GM19324 (cell line): Measurements from ENCODE around the gene TRANK1.
"Not testable (repeated sequence)": the region's sequence is repeated elsewhere in the genome, so short reads cannot be mapped to it uniquely, and the experiment has no call there.

Experiments used
- ATAC-seq: cut with Tn5 transposase; IDR thresholded peaks from one replicate; pipeline ENCODE4 v1.9.1; 2021; ENCODE audit warnings: mild to moderate bottlenecking, moderate library complexity; ENCODE audit not compliant: unreplicated experiment, low FRiP score

Gene TRANK1

DNA sequence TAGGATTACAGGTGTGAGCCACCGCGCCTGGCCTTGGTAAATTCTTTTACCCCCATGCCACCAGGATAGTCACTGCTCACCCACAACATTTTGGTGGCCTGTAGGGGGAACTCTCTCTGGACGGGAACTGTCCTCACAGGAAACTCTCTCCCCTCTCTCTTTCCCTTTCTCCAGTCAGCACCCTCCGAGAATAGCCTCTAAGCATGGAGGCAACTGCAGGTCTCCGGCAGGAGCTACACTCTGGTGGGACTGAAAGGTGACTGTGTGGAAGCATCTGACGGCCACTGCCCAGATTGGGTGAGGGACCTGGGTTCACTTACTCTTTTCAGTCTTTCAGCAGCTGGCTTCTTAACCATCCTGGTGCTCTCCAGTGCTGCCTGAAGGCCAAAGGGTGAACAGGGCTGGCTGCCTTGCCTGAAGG lies 21.3 kb downstream of the TRANK1 start:
- no peak for ATAC-seq

DNA sequence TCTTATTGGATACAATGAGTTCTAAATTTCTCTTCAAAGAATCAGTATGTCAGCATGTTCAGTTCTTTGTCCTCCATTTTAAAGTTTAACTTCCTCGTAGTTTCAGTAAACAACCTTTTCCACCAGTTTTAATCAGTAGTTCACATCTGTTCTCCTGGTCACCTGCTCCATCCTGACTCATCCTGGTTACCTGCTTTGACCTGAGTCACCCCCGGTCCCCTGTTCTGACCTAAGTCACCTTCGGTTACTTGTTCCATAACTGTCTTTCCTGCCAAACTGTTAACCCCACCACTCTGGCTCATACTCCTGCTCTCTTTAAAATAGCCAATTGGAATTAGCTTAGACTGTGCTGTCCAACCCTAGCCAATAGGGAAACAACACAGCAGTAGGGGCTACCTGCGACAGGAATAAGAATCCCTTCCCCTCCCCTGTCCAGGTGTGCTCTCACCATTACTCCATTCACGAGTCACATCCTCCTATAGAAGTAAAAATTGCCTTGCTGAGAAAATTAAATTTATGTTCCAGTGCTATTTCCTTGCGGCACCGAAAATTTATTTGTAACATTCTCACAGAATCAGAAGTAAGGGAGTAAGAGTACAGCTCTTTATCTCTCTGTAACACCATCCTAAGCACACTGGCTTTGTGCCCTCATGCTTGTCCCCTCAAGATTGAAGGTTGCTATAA lies 23.8 kb downstream of the TRANK1 start:
- ATAC-seq: no peak

DNA sequence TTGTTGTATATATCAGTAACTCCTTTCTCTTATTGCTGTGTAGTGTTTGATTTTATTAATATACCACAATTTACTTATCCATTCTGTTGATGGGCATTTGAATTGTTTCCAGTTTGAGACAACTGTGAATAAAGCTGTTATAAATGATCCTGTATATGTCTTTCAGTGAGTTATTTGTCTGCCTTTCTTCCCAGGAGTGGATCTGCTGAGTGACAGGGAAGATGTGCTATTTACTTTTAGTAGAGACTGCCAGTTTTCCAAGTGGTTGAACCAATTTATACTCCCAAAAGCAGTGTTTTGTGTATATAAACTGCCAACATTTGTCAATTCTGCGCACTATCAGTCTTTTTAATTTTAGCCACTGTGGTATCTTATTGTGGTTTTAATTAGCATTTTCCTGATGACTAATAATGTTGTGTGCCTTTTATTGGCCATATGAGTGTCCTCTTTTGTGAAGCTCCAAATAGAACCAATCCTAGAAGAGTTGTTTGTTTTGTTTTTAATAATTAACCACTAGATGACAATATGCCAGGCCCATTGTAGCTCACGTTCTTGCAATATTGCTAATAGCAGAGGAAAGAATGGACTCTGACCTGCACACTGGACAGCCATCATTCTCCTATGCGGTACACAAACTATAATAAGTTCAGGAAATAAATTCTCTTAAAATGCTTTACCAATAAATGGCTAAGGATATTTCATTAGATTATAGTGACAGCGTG lies 25.3 kb downstream of the TRANK1 start:
- no peak for ATAC-seq

DNA sequence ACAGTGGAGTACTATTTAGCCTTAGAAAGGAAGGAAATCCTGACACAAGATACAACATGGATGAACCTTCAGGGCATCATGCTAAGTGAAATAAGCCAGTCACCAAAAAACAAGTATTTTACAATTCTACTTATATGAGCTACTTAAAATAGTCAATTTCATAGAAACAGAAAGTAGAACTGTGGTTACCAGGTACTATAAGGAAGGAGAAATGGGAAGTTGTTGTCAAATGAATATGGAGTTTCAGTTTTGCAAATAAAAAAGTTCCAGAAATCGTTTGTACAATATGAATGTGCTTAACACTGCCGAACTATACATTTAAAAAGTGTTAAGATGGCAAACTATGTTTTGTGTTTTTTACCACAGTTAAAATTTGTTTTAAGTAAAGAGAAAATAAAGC lies 26.8 kb downstream of the TRANK1 start:
- ATAC-seq: peak; percentile 76

DNA sequence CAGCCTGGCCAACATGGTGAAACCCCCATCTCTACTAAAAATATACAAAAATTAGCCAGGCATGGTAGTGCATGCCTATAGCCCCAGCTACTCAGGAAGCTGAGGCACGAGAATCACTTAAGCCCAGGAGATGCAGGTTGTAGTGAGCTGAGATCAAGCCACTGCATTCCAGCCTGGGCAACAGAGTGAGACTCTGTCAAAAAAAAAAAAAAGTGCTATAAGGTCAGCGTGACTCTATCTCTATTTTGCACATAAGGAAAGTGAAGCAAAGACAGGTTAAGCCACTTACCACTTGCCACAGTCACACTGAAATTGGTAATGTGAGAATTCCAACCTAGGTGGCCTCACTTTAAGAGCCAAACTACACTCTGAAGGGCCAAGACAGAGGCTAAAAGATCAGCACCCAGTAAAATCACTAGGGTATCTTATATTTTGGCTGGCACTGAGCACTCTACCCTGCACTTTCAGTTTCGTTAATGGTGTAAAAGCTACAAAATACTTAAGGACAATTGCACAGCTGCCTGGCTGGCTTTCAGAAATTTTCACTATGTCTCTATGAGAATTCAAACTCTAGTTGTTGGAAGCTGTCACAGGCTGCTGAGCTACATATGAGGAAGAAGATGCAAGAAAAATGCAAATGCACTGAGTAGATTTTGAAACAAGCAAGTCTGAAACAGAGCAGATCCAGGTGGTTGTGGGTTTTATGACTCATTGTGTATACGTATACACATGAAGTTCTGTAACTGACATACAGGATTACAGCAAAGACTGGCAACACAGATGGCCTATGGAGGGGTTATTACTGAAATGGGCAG lies 32.7 kb downstream of the TRANK1 start:
- peak; percentile 95 for ATAC-seq

DNA sequence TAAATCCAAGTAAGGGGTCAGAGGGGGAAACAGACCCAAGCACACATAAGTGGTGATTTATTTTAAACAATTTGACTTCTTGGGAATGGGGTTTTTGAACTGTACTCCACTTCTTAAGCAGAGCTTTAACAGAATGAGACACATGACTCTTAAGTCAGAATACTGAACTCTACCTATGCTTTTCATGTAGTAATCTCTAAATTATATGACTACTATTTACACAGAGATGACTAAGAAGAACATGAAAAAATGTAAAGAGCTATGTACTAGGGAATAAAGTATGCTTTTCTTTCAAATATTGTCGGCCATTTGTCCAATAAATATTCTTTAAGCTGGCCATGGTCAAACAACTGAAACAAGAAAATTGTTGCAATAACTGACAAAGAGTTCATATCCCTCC lies 35.2 kb downstream of the TRANK1 start:
- no peak for ATAC-seq

DNA sequence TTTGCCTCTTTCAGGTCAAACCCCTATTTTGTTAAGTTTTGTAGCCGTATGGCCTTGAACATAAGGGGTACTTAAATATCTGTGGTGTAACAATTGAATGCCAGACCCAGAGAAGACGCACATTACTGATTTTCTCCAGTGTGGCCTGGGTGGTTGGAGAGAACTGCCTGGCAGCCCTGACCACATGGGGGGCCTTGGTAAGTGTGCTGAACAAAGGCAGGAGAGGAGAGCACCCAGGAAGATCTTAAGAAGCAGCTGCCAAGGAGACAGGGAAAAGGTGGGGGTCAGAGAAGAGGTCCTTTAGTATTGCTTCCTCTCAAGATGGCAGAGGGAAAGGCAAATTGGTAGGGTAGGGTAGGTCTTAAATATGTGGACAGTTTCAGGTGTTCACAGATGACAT lies 35.7 kb downstream of the TRANK1 start:
- no peak for ATAC-seq

DNA sequence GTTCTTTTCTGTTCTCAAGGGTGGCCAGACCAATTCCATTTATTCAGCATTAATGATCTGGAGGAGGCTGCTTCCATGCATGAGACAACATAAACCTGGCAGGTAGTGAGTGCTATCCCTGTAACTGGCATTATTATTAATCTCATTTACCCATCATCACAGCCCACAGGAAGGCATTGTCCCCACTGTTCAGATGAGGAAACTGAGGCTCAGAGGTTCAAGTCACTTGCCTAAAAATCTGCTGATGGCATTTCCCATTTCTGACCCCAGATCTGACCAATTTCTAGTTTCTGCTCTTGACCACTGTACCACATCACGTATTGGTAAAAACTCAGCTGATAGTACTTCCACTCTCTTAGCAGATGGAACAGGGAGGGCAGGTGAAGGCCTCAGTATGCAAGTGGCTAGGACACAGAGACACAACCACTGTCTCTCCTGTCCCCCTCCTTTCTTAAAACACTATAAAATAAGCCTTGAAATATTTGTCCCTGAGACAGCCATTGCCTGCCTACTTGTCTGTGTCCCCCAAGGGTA lies 36.1 kb downstream of the TRANK1 start:
- no peak for ATAC-seq

DNA sequence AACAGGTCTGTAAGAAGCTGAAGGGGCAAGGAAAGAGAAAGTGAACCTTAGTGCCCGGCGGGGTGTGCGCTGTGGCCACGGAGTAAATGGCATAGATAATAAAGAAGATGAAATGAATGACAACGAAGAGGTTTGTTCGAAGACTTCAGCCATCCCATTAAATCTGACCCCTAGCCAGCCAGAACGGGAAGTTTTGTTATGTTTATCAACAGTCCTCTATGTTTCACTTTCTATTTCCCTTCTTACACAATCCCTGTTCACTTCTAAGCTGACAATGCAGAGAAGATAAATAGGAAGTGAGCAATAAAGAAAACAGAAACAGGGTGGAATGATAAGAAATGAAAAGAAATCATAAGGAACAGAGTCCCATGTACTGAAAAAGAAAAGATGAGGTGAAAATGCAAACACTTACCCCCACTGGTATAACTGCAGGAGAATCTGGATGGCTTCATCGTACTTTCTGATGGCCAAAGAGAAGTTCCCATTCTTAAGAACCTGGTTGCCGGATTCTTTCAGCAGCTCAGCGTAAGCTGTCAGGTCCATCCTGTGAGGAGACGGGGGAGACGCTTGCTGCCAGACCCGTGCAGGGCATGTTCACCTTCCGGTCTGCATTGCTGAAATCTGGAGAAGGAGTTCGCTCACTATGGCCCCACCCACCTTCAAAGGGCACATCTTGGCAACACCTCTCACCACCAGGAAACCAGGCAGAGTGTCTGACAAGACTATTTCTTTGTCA lies 36.8 kb downstream of the TRANK1 start:
- peak; percentile 40 for ATAC-seq

DNA sequence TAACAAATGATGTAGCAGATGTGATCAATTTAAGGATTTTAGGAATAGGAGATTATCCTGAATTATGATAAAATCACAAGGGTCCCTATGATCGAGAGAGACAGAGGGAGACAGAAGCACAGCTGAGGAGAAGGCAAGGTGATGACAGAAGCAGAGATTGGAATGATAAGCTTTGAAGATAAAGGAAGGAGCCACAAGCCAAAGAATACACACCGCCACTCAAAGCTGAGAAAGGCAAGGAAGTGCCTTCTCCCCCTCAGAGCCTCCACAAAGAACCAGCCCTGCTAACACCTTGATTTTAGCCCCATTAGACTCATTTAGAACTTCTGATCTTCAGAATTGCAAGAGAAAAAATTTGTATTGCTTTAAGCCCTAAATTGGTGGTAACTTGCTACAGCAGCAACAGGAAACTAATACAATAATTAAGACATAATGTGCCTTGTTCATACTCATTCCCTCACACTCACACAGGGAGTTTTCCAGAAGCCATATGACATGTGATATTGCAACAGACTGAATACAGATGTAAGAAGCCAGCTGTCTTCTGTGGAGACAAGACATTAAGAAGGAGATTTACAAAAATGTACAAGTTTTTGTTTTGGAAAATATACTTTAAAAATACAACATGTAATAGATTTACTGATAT lies 38.2 kb downstream of the TRANK1 start:
- no peak for ATAC-seq

DNA sequence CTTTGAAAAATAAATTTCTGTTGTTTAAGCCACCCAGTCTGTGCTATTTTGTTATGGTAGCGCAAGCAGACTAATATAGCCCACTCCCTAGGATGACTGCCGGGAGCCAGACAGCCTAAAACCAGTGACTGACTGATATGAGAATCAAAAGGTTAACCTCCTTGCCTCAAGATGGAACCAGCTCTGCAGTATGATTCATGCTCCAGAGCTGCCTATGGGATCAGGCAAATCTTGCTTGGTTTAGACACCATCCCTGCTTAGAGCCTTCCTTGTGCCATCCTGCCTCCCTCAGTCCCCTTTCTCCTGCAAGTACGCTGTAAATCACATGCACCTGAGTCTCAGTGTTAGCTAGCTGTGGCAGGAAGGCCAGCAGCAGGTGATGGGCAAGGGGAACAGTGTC lies 39.3 kb downstream of the TRANK1 start:
- ATAC-seq: no peak

DNA sequence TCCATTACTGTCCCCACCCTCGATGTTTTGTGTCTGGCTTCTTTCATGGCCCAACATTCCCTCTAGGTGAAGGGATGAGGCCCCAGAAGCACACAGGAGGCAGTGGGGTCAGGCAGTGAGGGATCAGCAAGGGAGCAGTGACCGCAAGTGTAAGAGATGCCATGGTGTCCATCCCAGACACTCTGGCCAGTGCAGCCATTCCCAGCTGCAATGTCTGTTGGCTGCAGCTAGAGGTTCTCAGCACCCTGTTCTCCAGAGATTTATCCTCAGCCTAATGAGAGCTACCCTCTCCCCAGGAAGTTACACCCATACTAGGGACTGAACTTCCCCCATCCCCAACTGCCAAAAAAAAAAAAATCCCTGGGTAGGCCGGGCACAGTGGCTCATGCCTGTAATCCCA lies 40.2 kb downstream of the TRANK1 start:
- ATAC-seq: no peak

DNA sequence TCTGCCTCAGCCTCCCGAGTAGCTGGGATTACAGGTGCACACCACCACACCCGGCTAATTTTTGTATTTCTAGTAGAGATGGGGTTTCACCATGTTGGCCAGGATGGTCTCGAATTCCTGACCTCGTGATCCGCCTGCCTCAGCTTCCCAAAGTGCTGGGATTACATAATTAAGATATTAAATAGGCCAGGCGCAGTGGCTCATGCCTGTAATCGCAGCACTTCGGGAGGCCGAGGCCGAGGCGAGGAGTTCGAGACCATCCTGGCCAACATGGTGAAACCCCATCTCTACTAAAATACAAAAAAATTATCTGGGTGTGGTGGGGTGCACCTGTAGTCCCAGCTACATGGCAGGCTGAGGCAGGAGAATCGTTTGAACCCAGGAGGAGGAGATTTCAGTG lies 40.8 kb downstream of the TRANK1 start:
- ATAC-seq: not testable (repeated sequence)

DNA sequence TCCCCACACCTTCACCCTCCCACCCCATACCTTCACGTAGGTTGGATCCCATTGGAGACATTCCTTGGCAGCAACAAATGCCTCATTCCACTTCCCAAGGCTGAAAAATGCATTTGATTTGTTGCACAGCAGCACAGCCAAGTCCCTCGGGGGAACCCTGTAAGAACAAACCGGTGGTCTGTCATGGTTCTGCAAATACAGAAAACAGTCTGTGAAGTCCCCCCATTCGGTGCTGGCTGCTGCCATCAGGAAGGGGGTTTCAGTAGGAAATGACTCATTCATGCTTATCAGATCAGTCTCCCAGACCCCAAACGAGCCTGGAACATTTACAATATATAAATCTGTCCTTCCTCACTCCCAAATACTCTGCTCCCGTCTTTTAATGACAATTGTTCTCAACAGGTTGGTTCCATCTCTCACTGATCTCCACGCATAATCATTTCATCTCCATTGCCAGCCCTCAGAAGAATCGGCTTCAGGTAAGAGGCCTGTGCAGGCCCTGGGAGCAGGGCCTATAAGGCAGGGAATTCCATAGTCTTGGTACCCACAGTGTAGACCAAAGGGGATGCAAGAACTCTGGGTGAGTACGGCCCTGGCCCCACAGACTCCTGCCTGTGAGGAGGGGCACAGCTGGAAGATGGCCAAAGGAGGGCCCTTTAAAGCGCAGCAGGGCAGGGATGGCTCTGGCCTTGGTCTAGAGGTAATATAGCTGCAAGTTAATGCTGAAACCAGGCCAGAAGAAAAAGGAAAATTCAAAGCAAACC lies 41.6 kb downstream of the TRANK1 start:
- no peak for ATAC-seq

DNA sequence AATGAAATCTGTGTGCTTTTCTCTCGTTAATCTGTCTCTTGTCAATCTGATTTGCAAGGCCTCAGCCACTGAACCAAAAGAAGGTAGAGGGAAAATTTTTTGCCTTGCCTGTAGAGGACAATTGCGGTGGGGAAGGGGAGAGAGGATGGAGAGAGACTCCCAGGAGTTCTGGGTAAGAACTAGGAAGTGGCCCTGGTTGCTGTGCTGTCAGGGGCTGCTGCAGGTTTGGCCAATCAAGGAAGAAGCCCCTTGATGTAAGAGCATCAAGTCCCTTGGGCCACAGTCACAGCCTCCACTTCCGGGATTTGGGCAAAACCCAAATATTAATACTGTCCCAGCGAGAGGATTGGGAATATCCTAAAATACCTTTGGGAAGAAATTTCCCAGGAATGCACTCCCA lies 43.3 kb downstream of the TRANK1 start:
- ATAC-seq: no peak

DNA sequence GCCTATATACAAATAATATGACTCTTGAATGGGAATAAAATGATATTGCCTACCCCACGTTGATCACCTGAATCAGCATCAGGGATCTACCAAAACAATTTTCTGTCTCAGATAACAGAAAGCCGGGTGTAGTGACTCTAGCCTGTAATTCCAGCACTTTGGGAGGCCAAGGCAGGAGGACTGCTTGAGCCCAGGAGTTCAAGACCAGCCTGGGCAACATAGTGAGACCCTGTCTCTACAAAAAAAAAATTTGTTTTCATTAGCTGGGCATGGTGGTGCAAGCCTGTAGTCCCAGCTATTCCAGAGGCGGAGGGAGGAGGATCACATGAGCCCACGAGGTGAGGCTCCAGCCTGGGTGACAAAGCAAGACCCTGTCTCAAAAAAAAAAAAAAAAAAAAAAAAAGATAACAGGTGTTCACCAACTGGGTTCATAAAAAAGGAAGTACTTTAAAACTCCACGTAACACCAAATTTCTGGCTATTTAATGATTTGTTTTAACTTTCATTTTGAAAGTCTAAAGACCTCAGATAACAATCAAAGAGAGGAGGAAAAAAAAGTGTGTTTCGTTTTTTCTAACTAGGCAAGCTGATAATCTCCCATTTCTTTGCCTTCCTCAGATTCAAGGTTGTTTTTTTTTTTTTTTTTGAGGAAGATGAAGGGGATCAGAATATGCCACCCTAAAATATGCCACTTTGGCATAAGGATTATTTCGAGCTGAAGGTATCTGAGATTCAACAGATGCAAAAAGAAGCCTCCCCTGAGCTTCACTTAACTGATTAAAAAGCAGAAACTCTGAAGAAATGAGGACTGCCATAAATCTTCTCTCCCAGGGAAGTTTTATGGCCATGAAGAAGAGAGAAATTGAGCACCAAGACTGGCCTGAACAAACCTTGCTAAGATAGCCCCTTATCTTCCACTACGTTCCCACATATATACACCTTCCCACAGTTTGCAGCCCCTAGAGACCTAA lies 44.1 kb downstream of the TRANK1 start:
- no peak for ATAC-seq

DNA sequence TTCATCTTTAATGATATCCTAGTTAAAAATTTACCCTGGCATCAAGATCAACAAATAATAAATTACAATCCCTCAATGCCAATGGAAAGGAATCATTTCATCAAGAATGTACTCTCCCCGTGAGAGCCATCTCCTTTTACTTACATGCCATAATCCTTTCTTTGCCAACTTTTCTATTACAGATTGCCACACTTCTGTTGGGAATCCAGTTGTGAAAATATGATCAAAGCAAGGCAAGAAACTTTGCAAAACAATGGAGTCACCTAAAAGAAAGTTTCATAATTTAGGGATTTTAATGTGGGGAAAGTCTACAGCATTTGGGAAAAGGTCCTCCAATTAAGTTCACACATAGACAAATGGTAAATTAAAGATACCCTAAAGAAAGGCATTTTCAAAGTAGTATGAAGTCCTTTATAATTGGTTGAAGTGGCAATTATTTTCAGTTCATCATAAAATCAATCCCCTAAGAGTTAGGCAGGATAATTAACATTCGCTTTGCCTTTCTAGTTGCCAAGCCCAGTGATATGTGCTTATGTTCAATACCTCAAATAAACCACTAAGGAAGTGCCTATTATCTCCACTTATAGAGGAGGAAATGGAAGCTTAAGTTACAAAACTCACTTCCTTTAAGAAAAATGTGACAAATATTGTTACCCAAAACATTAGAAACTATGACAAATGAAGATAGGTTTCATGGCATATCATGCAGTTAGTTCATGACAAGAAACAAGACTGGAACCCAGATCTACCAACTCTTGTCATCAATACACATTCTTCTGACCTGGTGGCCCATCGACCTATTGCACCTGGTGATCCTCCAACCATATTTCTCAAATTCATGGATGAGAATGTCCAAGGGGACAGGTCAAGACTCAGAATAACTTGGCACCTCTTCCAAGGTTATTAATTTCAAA lies 49.1 kb downstream of the TRANK1 start:
- ATAC-seq: no peak
